Measurements from ENCODE around the gene ATAT1. TPM values are rescaled to one million over a fixed set of nuclear protein-coding genes. Genes with fewer than 3 reads are reported as not detected.

The ATAT1 gene
- polyA plus RNA-seq, 1 of the 3 experiments (the other 2 are of a cell fraction) = 36.2 TPM

DNA sequence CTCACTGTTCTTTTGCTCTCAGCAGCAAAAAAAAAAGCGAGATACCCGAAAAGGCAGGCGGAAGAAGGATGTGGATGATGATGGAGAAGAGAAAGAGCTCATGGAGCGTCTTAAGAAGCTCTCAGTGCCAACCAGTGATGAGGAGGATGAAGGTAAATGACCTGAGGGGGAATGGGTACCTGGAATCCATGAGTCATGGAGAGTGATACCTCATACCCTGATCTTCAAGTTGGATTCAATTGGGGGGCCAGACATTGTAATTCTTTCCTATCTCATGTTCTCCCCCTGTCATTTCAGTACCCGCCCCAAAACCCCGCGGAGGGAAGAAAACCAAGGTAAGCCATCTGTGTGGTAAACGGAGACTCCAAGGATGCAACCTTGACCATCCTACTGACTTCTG is 48.6 kb upstream of the ATAT1 start:
- WGBS (ENCODE audit: low lambda C conversion rate) = 97% methylated on average over 8 of the region's 8 CpGs
- peaks cover 42 to 66% of the 10 kb centered on the region in 2 experiments for H3K36me3 ChIP-seq (replicated peaks in 1 of 2; ENCODE audit: control insufficient read depth in 1 of 2, insufficient read depth in 2 of 2, low read length in 1 of 2)
- H3K79me2 ChIP-seq (ENCODE audit: insufficient read depth) = peaks cover 54% of the 10 kb centered on the region
- H3K4me3 ChIP-seq (ENCODE audit: low read depth in 2 of 2, low read length in 1 of 2) = no peak overlapping the region
- no peaks in the 10 kb centered on the region for H3K9me3 ChIP-seq
- H3K27ac ChIP-seq (ENCODE audit: low read depth in 2 of 2, low read length in 1 of 2) = no peak overlapping the region
- POLR2A ChIA-PET = no interaction called here
- H3K9me2 ChIP-seq = no peaks in the 10 kb centered on the region
- no peaks in the 10 kb centered on the region for H3F3A ChIP-seq (replicated peaks; ENCODE audit: insufficient read depth)
- DNase-seq = no peak
- TF ChIP-seq TCF12 (IDR thresholded peaks at IDR 0.05) = no peak
- TF ChIP-seq NFIC (IDR thresholded peaks at IDR 0.05; ENCODE audit: borderline replicate concordance) = no peak
- no peak for TF ChIP-seq FOXM1 (IDR thresholded peaks at IDR 0.05; ENCODE audit: low read depth)
- no peak for TF ChIP-seq GABPA (IDR thresholded peaks at IDR 0.05; ENCODE audit: low read depth)
- no peak for TF ChIP-seq YY1 (IDR thresholded peaks at IDR 0.05; ENCODE audit: low read depth)
- TF ChIP-seq, protein P1, sequence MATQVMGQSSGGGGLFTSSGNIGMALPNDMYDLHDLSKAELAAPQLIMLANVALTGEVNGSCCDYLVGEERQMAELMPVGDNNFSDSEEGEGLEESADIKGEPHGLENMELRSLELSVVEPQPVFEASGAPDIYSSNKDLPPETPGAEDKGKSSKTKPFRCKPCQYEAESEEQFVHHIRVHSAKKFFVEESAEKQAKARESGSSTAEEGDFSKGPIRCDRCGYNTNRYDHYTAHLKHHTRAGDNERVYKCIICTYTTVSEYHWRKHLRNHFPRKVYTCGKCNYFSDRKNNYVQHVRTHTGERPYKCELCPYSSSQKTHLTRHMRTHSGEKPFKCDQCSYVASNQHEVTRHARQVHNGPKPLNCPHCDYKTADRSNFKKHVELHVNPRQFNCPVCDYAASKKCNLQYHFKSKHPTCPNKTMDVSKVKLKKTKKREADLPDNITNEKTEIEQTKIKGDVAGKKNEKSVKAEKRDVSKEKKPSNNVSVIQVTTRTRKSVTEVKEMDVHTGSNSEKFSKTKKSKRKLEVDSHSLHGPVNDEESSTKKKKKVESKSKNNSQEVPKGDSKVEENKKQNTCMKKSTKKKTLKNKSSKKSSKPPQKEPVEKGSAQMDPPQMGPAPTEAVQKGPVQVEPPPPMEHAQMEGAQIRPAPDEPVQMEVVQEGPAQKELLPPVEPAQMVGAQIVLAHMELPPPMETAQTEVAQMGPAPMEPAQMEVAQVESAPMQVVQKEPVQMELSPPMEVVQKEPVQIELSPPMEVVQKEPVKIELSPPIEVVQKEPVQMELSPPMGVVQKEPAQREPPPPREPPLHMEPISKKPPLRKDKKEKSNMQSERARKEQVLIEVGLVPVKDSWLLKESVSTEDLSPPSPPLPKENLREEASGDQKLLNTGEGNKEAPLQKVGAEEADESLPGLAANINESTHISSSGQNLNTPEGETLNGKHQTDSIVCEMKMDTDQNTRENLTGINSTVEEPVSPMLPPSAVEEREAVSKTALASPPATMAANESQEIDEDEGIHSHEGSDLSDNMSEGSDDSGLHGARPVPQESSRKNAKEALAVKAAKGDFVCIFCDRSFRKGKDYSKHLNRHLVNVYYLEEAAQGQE (IDR thresholded peaks at IDR 0.05; ENCODE audit: low read depth, low read length) = no peak
- CTCF ChIA-PET = interaction anchor here (1.0 to 4.8 kb wide), 4 partner anchors 19 to 48 kb away, joined by 3 to 29 read pairs (median 9); no protein-coding TSS in a partner anchor
- no peaks in the 10 kb centered on the region for H3K27me3 ChIP-seq (ENCODE audit: insufficient read depth)
- H3K4me1 ChIP-seq (ENCODE audit: control insufficient read depth in 1 of 2, insufficient read depth in 2 of 2, low read depth in 1 of 2, low read length in 1 of 2) = peaks cover 4 to 6% of the 10 kb centered on the region in 2 experiments; a peak in 3 of 4 replicates
- H2AFZ ChIP-seq (ENCODE audit: low read depth) = no peak overlapping the region
- peaks cover 27% of the 10 kb centered on the region for H4K20me1 ChIP-seq (ENCODE audit: insufficient read depth)
- no peak overlapping the region for H3K4me2 ChIP-seq
- no peak overlapping the region for H3K9ac ChIP-seq

DNA sequence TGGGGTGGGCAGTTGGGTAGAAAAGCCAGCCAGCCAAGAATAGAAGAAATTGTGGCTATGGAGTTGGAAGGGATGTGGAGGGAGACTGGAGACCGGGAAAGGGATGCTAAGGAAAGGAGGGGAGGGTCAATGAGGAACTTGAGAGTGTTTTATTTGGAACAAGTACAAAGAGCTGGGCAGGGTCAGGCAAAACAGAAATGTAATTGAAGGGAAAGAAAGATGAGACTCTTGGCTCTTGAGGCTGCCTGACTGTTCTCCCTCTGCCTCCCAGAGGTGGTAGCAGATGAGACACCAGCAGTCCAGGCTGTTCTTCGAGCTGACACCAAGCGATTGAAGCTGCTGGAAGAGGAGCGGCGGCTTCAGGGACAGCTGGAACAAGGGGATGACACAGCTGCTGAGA is 42.8 kb upstream of the ATAT1 start:
- Histone ChIP-seq H3K9ac (no peak overlapping the region), H3K4me1 (ENCODE audit: control insufficient read depth in 1 of 2, insufficient read depth in 2 of 2, low read depth in 1 of 2, low read length in 1 of 2) (no peaks in the 10 kb centered on the region), H3F3A (replicated peaks; ENCODE audit: insufficient read depth) (no peaks in the 10 kb centered on the region), H3K27ac (ENCODE audit: low read depth in 2 of 2, low read length in 1 of 2) (no peak overlapping the region), H3K4me3 (ENCODE audit: low read depth in 2 of 2, low read length in 1 of 2) (no peak overlapping the region), H3K4me2 (no peak overlapping the region), H2AFZ (ENCODE audit: low read depth) (no peak overlapping the region), H3K27me3 (ENCODE audit: insufficient read depth) (no peaks in the 10 kb centered on the region), H3K9me2 (no peaks in the 10 kb centered on the region), H3K9me3 (no peaks in the 10 kb centered on the region), H3K36me3 (replicated peaks in 1 of 2; ENCODE audit: control insufficient read depth in 1 of 2, insufficient read depth in 2 of 2, low read length in 1 of 2) (peaks cover 61 to 66% of the 10 kb centered on the region in 2 experiments), H3K79me2 (ENCODE audit: insufficient read depth) (peaks cover 3% of the 10 kb centered on the region; the same call in 1 of the 2 replicates), H4K20me1 (ENCODE audit: insufficient read depth) (no peaks in the 10 kb centered on the region)
- CTCF ChIA-PET = interaction anchor here (1.2 to 3.7 kb wide), 4 partner anchors 13 to 42 kb away, joined by 3 to 17 read pairs (median 10); no protein-coding TSS in a partner anchor
- DNase-seq = no peak
- 94% methylated on average over 5 of the region's 5 CpGs for WGBS (ENCODE audit: low lambda C conversion rate)
- POLR2A ChIA-PET = interaction anchor here (1.5 to 1.6 kb wide), 2 partner anchors 13 to 14 kb away, joined by 3 to 5 read pairs; partner anchors contain the start of gene ABCF1
- TF ChIP-seq RAD21 (IDR thresholded peaks at IDR 0.05; ENCODE audit: low read length) (no peak), MEF2A (IDR thresholded peaks at IDR 0.05; ENCODE audit: borderline replicate concordance, low read depth) (no peak), SMC3 (IDR thresholded peaks at IDR 0.05; ENCODE audit: low read depth, low read length) (no peak), TEAD4 (IDR thresholded peaks at IDR 0.05; ENCODE audit: borderline replicate concordance, insufficient read depth) (no peak), FOXM1 (IDR thresholded peaks at IDR 0.05; ENCODE audit: low read depth) (no peak), GABPA (IDR thresholded peaks at IDR 0.05; ENCODE audit: low read depth) (no peak), FOXJ3 (CRISPR knock-in tag; IDR thresholded peaks at IDR 0.05) (no peak)
- TF ChIP-seq, protein P2, sequence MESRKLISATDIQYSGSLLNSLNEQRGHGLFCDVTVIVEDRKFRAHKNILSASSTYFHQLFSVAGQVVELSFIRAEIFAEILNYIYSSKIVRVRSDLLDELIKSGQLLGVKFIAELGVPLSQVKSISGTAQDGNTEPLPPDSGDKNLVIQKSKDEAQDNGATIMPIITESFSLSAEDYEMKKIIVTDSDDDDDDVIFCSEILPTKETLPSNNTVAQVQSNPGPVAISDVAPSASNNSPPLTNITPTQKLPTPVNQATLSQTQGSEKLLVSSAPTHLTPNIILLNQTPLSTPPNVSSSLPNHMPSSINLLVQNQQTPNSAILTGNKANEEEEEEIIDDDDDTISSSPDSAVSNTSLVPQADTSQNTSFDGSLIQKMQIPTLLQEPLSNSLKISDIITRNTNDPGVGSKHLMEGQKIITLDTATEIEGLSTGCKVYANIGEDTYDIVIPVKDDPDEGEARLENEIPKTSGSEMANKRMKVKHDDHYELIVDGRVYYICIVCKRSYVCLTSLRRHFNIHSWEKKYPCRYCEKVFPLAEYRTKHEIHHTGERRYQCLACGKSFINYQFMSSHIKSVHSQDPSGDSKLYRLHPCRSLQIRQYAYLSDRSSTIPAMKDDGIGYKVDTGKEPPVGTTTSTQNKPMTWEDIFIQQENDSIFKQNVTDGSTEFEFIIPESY (IDR thresholded peaks at IDR 0.05; ENCODE audit: borderline replicate concordance, low read depth) = no peak
- TF ChIP-seq, protein P3, sequence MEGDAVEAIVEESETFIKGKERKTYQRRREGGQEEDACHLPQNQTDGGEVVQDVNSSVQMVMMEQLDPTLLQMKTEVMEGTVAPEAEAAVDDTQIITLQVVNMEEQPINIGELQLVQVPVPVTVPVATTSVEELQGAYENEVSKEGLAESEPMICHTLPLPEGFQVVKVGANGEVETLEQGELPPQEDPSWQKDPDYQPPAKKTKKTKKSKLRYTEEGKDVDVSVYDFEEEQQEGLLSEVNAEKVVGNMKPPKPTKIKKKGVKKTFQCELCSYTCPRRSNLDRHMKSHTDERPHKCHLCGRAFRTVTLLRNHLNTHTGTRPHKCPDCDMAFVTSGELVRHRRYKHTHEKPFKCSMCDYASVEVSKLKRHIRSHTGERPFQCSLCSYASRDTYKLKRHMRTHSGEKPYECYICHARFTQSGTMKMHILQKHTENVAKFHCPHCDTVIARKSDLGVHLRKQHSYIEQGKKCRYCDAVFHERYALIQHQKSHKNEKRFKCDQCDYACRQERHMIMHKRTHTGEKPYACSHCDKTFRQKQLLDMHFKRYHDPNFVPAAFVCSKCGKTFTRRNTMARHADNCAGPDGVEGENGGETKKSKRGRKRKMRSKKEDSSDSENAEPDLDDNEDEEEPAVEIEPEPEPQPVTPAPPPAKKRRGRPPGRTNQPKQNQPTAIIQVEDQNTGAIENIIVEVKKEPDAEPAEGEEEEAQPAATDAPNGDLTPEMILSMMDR (IDR thresholded peaks at IDR 0.05) = no peak
- TF ChIP-seq, protein P4, sequence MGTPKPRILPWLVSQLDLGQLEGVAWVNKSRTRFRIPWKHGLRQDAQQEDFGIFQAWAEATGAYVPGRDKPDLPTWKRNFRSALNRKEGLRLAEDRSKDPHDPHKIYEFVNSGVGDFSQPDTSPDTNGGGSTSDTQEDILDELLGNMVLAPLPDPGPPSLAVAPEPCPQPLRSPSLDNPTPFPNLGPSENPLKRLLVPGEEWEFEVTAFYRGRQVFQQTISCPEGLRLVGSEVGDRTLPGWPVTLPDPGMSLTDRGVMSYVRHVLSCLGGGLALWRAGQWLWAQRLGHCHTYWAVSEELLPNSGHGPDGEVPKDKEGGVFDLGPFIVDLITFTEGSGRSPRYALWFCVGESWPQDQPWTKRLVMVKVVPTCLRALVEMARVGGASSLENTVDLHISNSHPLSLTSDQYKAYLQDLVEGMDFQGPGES (IDR thresholded peaks at IDR 0.05; ENCODE audit: low read depth, low read length) = no peak
- TF ChIP-seq, protein P5, sequence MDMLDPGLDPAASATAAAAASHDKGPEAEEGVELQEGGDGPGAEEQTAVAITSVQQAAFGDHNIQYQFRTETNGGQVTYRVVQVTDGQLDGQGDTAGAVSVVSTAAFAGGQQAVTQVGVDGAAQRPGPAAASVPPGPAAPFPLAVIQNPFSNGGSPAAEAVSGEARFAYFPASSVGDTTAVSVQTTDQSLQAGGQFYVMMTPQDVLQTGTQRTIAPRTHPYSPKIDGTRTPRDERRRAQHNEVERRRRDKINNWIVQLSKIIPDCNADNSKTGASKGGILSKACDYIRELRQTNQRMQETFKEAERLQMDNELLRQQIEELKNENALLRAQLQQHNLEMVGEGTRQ (IDR thresholded peaks at IDR 0.05; ENCODE audit: borderline replicate concordance, low read depth, low read length) = no peak

Measured in SK-N-SH (cell line).